Spleen (tissue), 11 donors: ENCODE data around the gene GRIN2D. TPM values are rescaled to one million over a fixed set of nuclear protein-coding genes. Genes with fewer than 3 reads are reported as not detected.
A peak's percentile ranks its signal among the peaks of the same experiment; 100 is the strongest.

Experiments used
- DNase-seq: peaks from one replicate; pipeline ENCODE4 v3.0.0-alpha.2; 2020
- H3K27ac ChIP-seq, 8 donors: fragments of 200-600 bp; sonication (generic) in 7 of 8; 1 replicate in 4 of 8; 2 replicates in 4 of 8; pipeline versions ENCODE4 v1.5.0 to v1.8.0; 2016 to 2021; ENCODE audit warnings: inconsistent platforms in 4 of 8, mild to moderate bottlenecking in 4 of 8, moderate library complexity in 1 of 8
- H3K27me3 ChIP-seq, 7 donors: fragments of 200-600 bp; sonication (generic) in 6 of 7; replicated peaks in 1 of 7; 1 replicate in 4 of 7; 2 replicates in 3 of 7; pipeline versions ENCODE4 v1.5.0 to v1.8.0; 2016 to 2021; ENCODE audit warnings: inconsistent platforms in 3 of 7, mild to moderate bottlenecking in 1 of 7
- H3K36me3 ChIP-seq, 6 donors: fragments of 200-600 bp; sonication (generic) in 5 of 6; 1 replicate in 4 of 6; 2 replicates in 2 of 6; pipeline versions ENCODE4 v1.5.0 to v1.8.0; 2016 to 2021; ENCODE audit warnings: inconsistent platforms in 2 of 6
- H3K4me1 ChIP-seq, 6 donors: fragments of 200-600 bp; sonication (generic) in 5 of 6; 1 replicate in 3 of 6; 2 replicates in 3 of 6; pipeline versions ENCODE4 v1.5.0 to v1.8.0; 2016 to 2021; ENCODE audit warnings: inconsistent platforms in 3 of 6
- H3K4me3 ChIP-seq, 8 donors: fragments of 200-600 bp; sonication (generic) in 7 of 8; 1 replicate in 4 of 8; 2 replicates in 4 of 8; pipeline versions ENCODE4 v1.5.0 to v1.8.0; 2016 to 2021; ENCODE audit warnings: inconsistent platforms in 4 of 8, mild to moderate bottlenecking in 4 of 8, moderate library complexity in 2 of 8
- H3K9me3 ChIP-seq, 8 donors: fragments of 200-600 bp; sonication (generic) in 7 of 8; 1 replicate in 4 of 8; 2 replicates in 4 of 8; pipeline versions ENCODE4 v1.5.0 to v1.8.0; 2016 to 2021; ENCODE audit warnings: inconsistent platforms in 4 of 8
- CTCF ChIP-seq, 11 experiments: fragments of 200-600 bp in 7 of 11; fragments of 450-650 bp in 4 of 11; sonication (generic) in 4 of 11; IDR thresholded peaks in 8 of 11; conservative IDR thresholded peaks in 3 of 11; 1 replicate in 7 of 11; 2 replicates in 4 of 11; pipeline versions ENCODE4 v1.4.0 to v1.8.0; 2016 to 2021; ENCODE audit warnings: antibody characterized with exemption in 11 of 11, inconsistent platforms in 4 of 11, mild to moderate bottlenecking in 1 of 11
- POLR2A ChIP-seq, 3 donors: fragments of 450-650 bp; IDR thresholded peaks; one replicate each; pipeline ENCODE4 v1.5.1; 2017; ENCODE audit warnings: antibody characterized with exemption in 3 of 3, mild to moderate bottlenecking in 1 of 3
- POLR2AphosphoS5 ChIP-seq, 3 donors: sonication (generic); formaldehyde crosslinking; IDR thresholded peaks; one replicate each; pipeline ENCODE4 v1.5.1; 2017; ENCODE audit warnings: antibody characterized with exemption in 3 of 3
- WGBS, 5 donors: extraction: QIAGEN DNeasy Blood & Tissue Kit in 3 of 5; methylation state at CpG; one replicate each; pipeline versions ENCODE4 v1.1.5 to v1.1.7; 2013 to 2018; 5-methylcytosine and 5-hydroxymethylcytosine counted together
- intact Hi-C: fragments of 100-400 bp; cut with DNase I; formaldehyde crosslinking; loops from one replicate; pipeline ENCODE4 v1.15.0; 2023; ENCODE audit warnings: low total_unique reads
- polyA plus RNA-seq, 3 donors: library from polyadenylated mRNA; stranded (reverse); fragments of 200-250 nt; gene quantifications; one replicate each; pipeline ENCODE4 v1.2.1, GENCODE V29; 2013
- total RNA-seq, 7 donors: library from RNA; depleted of rRNA in 3 of 7; stranded (reverse); fragments of >200 nt in 3 of 7; fragmentation: NEBNext Ultra II Directional in 4 of 7; extraction: Animal tissue kit (Norgen Biotek cat#: 25700) in 4 of 7; gene quantifications; one replicate each; pipeline versions ENCODE4 v1.1.0 to v1.2.1, GENCODE V29; 2016 to 2021
- donor health status: healthy with polysubstance abuse.
- donor health status: DM: no; HTN: no; CAD: no; lungs with moderate emphysema.
- donor health status: DM: no; HTN: no; CAD: no.
- donor health status: Bipolar disorder and iron deficiency.
- donor health status: healthy.
- donor health status: DM: no; HTN: no; CAD: no.
- donor health status: DM: yes; HTN: yes; CAD: no.

The GRIN2D gene
- total and polyA plus RNA-seq, 10 donors, result 0.07 to 1.2 (median 0.50) TPM

- Histone ChIP-seq H3K4me1 (peaks cover 0 to 38% (median 22%) of the 10 kb centered on the region in 6 donors), H3K4me3 (no peak overlapping the region), H3K36me3 (no peaks in the 10 kb centered on the region), H3K27me3 (peaks cover 0 to 44% (median 19%) of the 10 kb centered on the region in 7 donors), H3K9me3 (no peaks in the 10 kb centered on the region), H3K27ac (no peak overlapping the region)
- intact Hi-C loops, result no loop called here
- TF ChIP-seq POLR2A (IDR thresholded peaks at IDR 0.05) (no peak), CTCF (IDR thresholded peaks at IDR 0.05 in 8 of 11, conservative IDR thresholded peaks at IDR 0.05 in 3 of 11) (no peak), POLR2AphosphoS5 (IDR thresholded peaks at IDR 0.05) (no peak)
- WGBS, 5 donors, result 73 to 90% (median 84%) methylated on average over 6 to 7 of the region's 7 CpGs
- no peak for DNase-seq
These were observed 24.0 kb downstream of the GRIN2D start for GRCh38 chr19:48417421-48417820.

- 65 to 82% (median 74%) methylated on average over 6 of the region's 6 CpGs for WGBS, 5 donors
- H3K27ac ChIP-seq, result no peak overlapping the region
- TF ChIP-seq POLR2A (IDR thresholded peaks at IDR 0.05), result no peak
- TF ChIP-seq CTCF (IDR thresholded peaks at IDR 0.05 in 8 of 11, conservative IDR thresholded peaks at IDR 0.05 in 3 of 11), result no peak
- no peak for TF ChIP-seq POLR2AphosphoS5 (IDR thresholded peaks at IDR 0.05)
- H3K4me3 ChIP-seq, result peak overlapping the region in 3 of 8 donors; percentile 12 to 62 (median 21)
- peaks cover 0 to 43% (median 19%) of the 10 kb centered on the region in 7 donors for H3K27me3 ChIP-seq
- intact Hi-C loops, result no loop called here
- peaks cover 0 to 38% (median 22%) of the 10 kb centered on the region in 6 donors for H3K4me1 ChIP-seq
- H3K9me3 ChIP-seq, result no peaks in the 10 kb centered on the region
- H3K36me3 ChIP-seq, result no peaks in the 10 kb centered on the region
- no peak for DNase-seq
These were observed 25.0 kb downstream of the GRIN2D start for GRCh38 chr19:48418317-48419064.

GRCh38 chr19:48419158-48419920 is 25.9 kb downstream of the GRIN2D start:
- Histone ChIP-seq H3K36me3 (no peaks in the 10 kb centered on the region), H3K9me3 (no peaks in the 10 kb centered on the region), H3K4me1 (peaks cover 0 to 31% (median 18%) of the 10 kb centered on the region in 6 donors), H3K27ac (no peak overlapping the region), H3K4me3 (peak overlapping the region in 3 of 8 donors; percentile 12 to 62 (median 21)), H3K27me3 (peaks cover 0 to 35% (median 15%) of the 10 kb centered on the region in 7 donors)
- peak in 2 of 3 donors; percentile 31 to 33 for TF ChIP-seq POLR2AphosphoS5 (IDR thresholded peaks at IDR 0.05)
- TF ChIP-seq CTCF (IDR thresholded peaks at IDR 0.05 in 8 of 11, conservative IDR thresholded peaks at IDR 0.05 in 3 of 11), result no peak
- TF ChIP-seq POLR2A (IDR thresholded peaks at IDR 0.05), result no peak
- WGBS, 5 donors, result 46 to 58% (median 51%) methylated on average over 25 to 31 of the region's 31 CpGs
- intact Hi-C loops, result no loop called here
- peak; percentile 87 for DNase-seq

- H3K4me1 ChIP-seq, result peaks cover 0 to 20% (median 12%) of the 10 kb centered on the region in 6 donors
- H3K9me3 ChIP-seq, result no peaks in the 10 kb centered on the region
- no peak for DNase-seq
- peaks cover 0 to 15% (median 0%) of the 10 kb centered on the region in 7 donors for H3K27me3 ChIP-seq
- H3K36me3 ChIP-seq, result no peaks in the 10 kb centered on the region
- no peak overlapping the region for H3K4me3 ChIP-seq
- 69 to 90% (median 81%) methylated on average over 6 to 16 of the region's 16 CpGs for WGBS, 5 donors
- TF ChIP-seq POLR2A (IDR thresholded peaks at IDR 0.05) (no peak), CTCF (IDR thresholded peaks at IDR 0.05 in 8 of 11, conservative IDR thresholded peaks at IDR 0.05 in 3 of 11) (no peak), POLR2AphosphoS5 (IDR thresholded peaks at IDR 0.05) (no peak)
- intact Hi-C loops, result no loop called here
- H3K27ac ChIP-seq, result no peak overlapping the region
These were observed 28.1 kb downstream of the GRIN2D start for GRCh38 chr19:48421548-48421947.
